ENCODE measurements around the gene PSMC6.
A peak's percentile ranks its signal among the peaks of the same experiment; 100 is the strongest.
"Not testable (repeated sequence)": the region's sequence is repeated elsewhere in the genome, so short reads cannot be mapped to it uniquely, and the experiment has no call there.

PSMC6 gene

GRCh38 chr14:52723514-52724359, 16.7 kb downstream of the PSMC6 start:
- no peak overlapping the region for H3K4me3 ChIP-seq (ENCODE audit: low read depth, low read length)
- H3K27ac ChIP-seq = no peak overlapping the region
- no peak for TF ChIP-seq CTCF (IDR thresholded peaks at IDR 0.05; ENCODE audit: low read depth, low read length)
- DNase-seq = no peak
- no peaks in the 10 kb centered on the region for H3K9me3 ChIP-seq (ENCODE audit: severe bottlenecking)
- no peaks in the 10 kb centered on the region for H3K27me3 ChIP-seq (ENCODE audit: insufficient read depth, low read depth, severe bottlenecking)
- H3K36me3 ChIP-seq = peaks cover 86% of the 10 kb centered on the region

GRCh38 chr14:52724360-52724644, 17.3 kb downstream of the PSMC6 start:
- Histone ChIP-seq H3K36me3 (peaks cover 80% of the 10 kb centered on the region), H3K4me3 (ENCODE audit: low read depth, low read length) (no peak overlapping the region), H3K27ac (no peak overlapping the region)

GRCh38 chr14:52727509-52727908, 20.5 kb downstream of the PSMC6 start:
- H3K4me3 ChIP-seq (ENCODE audit: low read depth, low read length); DNase-seq; H3K27me3 ChIP-seq (ENCODE audit: insufficient read depth, low read depth, severe bottlenecking); H3K9me3 ChIP-seq (ENCODE audit: severe bottlenecking); H3K27ac ChIP-seq: not testable (repeated sequence)
- H3K36me3 ChIP-seq = peaks cover 53% of the 10 kb centered on the region

More at GRCh38 chr14:52724360-52724644, 17.3 kb downstream of the PSMC6 start:
- no peaks in the 10 kb centered on the region for H3K9me3 ChIP-seq (ENCODE audit: severe bottlenecking)
- DNase-seq = no peak
- no peak for TF ChIP-seq CTCF (IDR thresholded peaks at IDR 0.05; ENCODE audit: low read depth, low read length)
- H3K27me3 ChIP-seq (ENCODE audit: insufficient read depth, low read depth, severe bottlenecking) = no peaks in the 10 kb centered on the region

GRCh38 chr14:52729035-52729434, 22.0 kb downstream of the PSMC6 start:
- not testable (repeated sequence) for H3K4me3 ChIP-seq (ENCODE audit: low read depth, low read length); H3K9me3 ChIP-seq (ENCODE audit: severe bottlenecking); H3K27me3 ChIP-seq (ENCODE audit: insufficient read depth, low read depth, severe bottlenecking); DNase-seq; H3K27ac ChIP-seq
- peaks cover 43% of the 10 kb centered on the region for H3K36me3 ChIP-seq

- peak overlapping the region; percentile 29 for H3K4me3 ChIP-seq (ENCODE audit: low read depth, low read length)
- H3K36me3 ChIP-seq = peaks cover 43% of the 10 kb centered on the region
- no peak for DNase-seq
- H3K9me3 ChIP-seq (ENCODE audit: severe bottlenecking) = no peaks in the 10 kb centered on the region
- no peaks in the 10 kb centered on the region for H3K27me3 ChIP-seq (ENCODE audit: insufficient read depth, low read depth, severe bottlenecking)
- no peak overlapping the region for H3K27ac ChIP-seq
- no peak for TF ChIP-seq CTCF (IDR thresholded peaks at IDR 0.05; ENCODE audit: low read depth, low read length)
Measured at GRCh38 chr14:52729585-52729924, 22.6 kb downstream of the PSMC6 start.

GRCh38 chr14:52729925-52730708, 23.1 kb downstream of the PSMC6 start, which contains the start of gene STYX:
TSS of gene STYX (plus strand) at chr14:52730166. CDS start at chr14:52730475, 309 bp downstream.
- peaks cover 39% of the 10 kb centered on the region for H3K36me3 ChIP-seq
- no peak for TF ChIP-seq CTCF (IDR thresholded peaks at IDR 0.05; ENCODE audit: low read depth, low read length)
- H3K27ac ChIP-seq = peak within 1 kb of the TSS; percentile 82
- peak; percentile 99 for DNase-seq
- H3K27me3 ChIP-seq (ENCODE audit: insufficient read depth, low read depth, severe bottlenecking) = no peaks in the 10 kb centered on the region
- peak within 1 kb of the TSS; percentile 93 for H3K4me3 ChIP-seq (ENCODE audit: low read depth, low read length)
- H3K9me3 ChIP-seq (ENCODE audit: severe bottlenecking) = no peaks in the 10 kb centered on the region

All from WERI-Rb-1 (cell line).